HepG2 (cell line): ENCODE measurements around the gene GPHN.

ENCODE experiments used
- BHLHE40 ChIP-seq: IDR thresholded peaks from 2 replicates; pipeline ENCODE4 v1.6.1; 2011; ENCODE audit warnings: low read length, improper control_type of control experiment
- FOXA1 ChIP-seq, 2 experiments: fragments of 450-650 bp in 1 of 2; sonication (generic) in 1 of 2; formaldehyde crosslinking in 1 of 2; IDR thresholded peaks; 2 replicates each; pipeline versions ENCODE4 v1.4.0 to v1.6.1; 2016 to 2020; ENCODE audit warnings: missing genetic modification reagents in 1 of 2
- GFI1 ChIP-seq: sonication (generic); formaldehyde crosslinking; IDR thresholded peaks from 2 replicates; pipeline ENCODE4 v1.5.0; 2020; ENCODE audit warnings: missing genetic modification reagents, mild to moderate bottlenecking, borderline replicate concordance
- NFKB2 ChIP-seq: sonication (generic); formaldehyde crosslinking; IDR thresholded peaks from 2 replicates; pipeline ENCODE4 v1.4.0; 2020; ENCODE audit warnings: missing genetic modification reagents, borderline replicate concordance
- SP1 ChIP-seq, 2 experiments: fragments of 450-650 bp in 1 of 2; sonication (generic) in 1 of 2; formaldehyde crosslinking in 1 of 2; IDR thresholded peaks; 2 replicates each; pipeline versions ENCODE4 v1.4.0 to v1.6.1; 2016 to 2020; ENCODE audit warnings: missing genetic modification reagents in 1 of 2
- TCF7 ChIP-seq: sonication (generic); IDR thresholded peaks from 2 replicates; pipeline ENCODE4 v1.6.1; 2016; ENCODE audit warnings: antibody characterized with exemption, low read depth
- ZFX ChIP-seq: sonication (generic); formaldehyde crosslinking; IDR thresholded peaks from 2 replicates; pipeline ENCODE4 v1.4.0; 2020; ENCODE audit warnings: mild to moderate bottlenecking, low read depth, missing genetic modification reagents, moderate library complexity
- ZNF333 ChIP-seq: sonication (generic); formaldehyde crosslinking; IDR thresholded peaks from 2 replicates; pipeline ENCODE4 v1.4.0; 2020; ENCODE audit warnings: mild to moderate bottlenecking, missing genetic modification reagents, borderline replicate concordance
- ZNF609 ChIP-seq: sonication (generic); formaldehyde crosslinking; IDR thresholded peaks from 2 replicates; pipeline ENCODE4 v1.4.0; 2020; ENCODE audit warnings: mild to moderate bottlenecking, missing genetic modification reagents, borderline replicate concordance
- ZNF749 ChIP-seq: sonication (generic); formaldehyde crosslinking; IDR thresholded peaks from 2 replicates; pipeline ENCODE4 v1.8.0; 2022; ENCODE audit warnings: mild to moderate bottlenecking, missing genetic modification reagents, moderate library complexity, borderline replicate concordance

DNA sequence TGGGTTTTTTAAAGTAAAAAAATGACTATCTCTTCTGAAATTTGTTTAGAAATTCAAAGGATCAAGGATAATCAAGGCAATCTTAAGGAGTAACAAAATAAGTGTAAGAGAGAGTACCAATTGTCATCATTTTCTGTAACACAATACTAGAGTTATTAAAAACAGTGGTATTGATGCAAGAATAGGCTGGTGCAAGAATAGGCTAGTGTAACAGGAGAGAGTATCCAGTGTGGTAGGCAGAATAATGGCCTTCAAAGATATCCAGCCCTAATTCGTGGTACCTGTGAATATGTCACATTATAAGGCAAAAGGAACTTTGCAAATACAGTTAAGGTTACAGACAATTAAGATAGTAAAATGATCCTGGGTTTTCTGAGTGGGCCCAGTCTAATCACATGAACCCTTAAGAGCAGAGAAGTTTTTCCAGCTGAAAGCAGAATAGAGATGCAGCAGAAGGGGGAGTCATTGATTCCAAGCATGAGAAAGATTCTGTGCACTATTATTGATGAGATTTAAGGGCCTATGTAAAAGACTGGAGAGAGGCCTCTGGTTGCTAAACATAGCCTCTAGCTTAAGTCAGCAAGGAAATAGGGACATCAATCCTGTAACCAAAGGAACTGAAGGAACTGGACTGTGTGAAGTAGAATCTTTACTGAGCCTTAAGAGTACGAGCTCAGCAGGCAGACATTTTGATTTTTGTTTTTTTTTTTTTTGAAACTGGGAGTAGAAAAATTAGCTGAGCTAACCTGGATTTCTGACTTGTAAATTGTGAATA, 134.1 kb downstream of the GPHN start:
- TF ChIP-seq ZNF609 (CRISPR knock-in tag) (no peak), FOXA1 (IDR thresholded peaks at IDR 0.05) (no peak), FOXA1 (CRISPR knock-in tag; IDR thresholded peaks at IDR 0.05) (no peak), SP1 (IDR thresholded peaks at IDR 0.05) (no peak), SP1 (CRISPR knock-in tag; IDR thresholded peaks at IDR 0.05) (no peak), ZNF749 (CRISPR knock-in tag) (no peak), ZFX (CRISPR knock-in tag) (no peak), TCF7 (no peak), ZNF333 (CRISPR knock-in tag) (no peak), NFKB2 (CRISPR knock-in tag) (no peak), GFI1 (CRISPR knock-in tag) (no peak), BHLHE40 (no peak)
